H9 (cell line): ENCODE data around the gene DPM3. TPM values are rescaled to one million over a fixed set of nuclear protein-coding genes. Genes with fewer than 3 reads are reported as not detected.

Experiments
- DNase-seq: peaks from one replicate; pipeline ENCODE4 v3.0.0-alpha.2; 2017
- H2AFZ ChIP-seq: one replicate; pipeline ENCODE4 v1.6.1; 2013; ENCODE audit warnings: mild to moderate bottlenecking, low read length, control low read depth, moderate library complexity
- H2AK5ac ChIP-seq: 2 replicates; pipeline ENCODE4 v1.6.1; 2013; ENCODE audit warnings: low read length, control low read depth, mixed read lengths; ENCODE audit not compliant: insufficient read length
- H2BK120ac ChIP-seq: one replicate; pipeline ENCODE4 v1.6.1; 2013; ENCODE audit warnings: low read depth, mild to moderate bottlenecking, low read length, control low read depth, inconsistent platforms; ENCODE audit not compliant: poor library complexity, severe bottlenecking
- H2BK12ac ChIP-seq: 2 replicates; pipeline ENCODE4 v1.6.1; 2013; ENCODE audit warnings: low read length, control low read depth, mixed read lengths, low read depth; ENCODE audit not compliant: insufficient read length
- H2BK15ac ChIP-seq: 2 replicates; pipeline ENCODE4 v1.6.1; 2013; ENCODE audit warnings: low read depth, low read length, control low read depth
- H2BK20ac ChIP-seq: one replicate; pipeline ENCODE4 v1.6.1; 2013; ENCODE audit warnings: low read depth, mild to moderate bottlenecking, low read length, control low read depth, inconsistent platforms; ENCODE audit not compliant: poor library complexity, severe bottlenecking
- H2BK5ac ChIP-seq: 2 replicates; pipeline ENCODE4 v1.6.1; 2013; ENCODE audit warnings: low read length, control low read depth, mixed read lengths; ENCODE audit not compliant: insufficient read length
- H3K14ac ChIP-seq: 2 replicates; pipeline ENCODE4 v1.6.1; 2013; ENCODE audit warnings: low read length, control low read depth; ENCODE audit not compliant: insufficient read depth
- H3K18ac ChIP-seq: 2 replicates; pipeline ENCODE4 v1.6.1; 2013; ENCODE audit warnings: low read depth, mild to moderate bottlenecking, mixed read lengths, low read length, control low read depth; ENCODE audit not compliant: insufficient read length
- H3K23ac ChIP-seq: 2 replicates; pipeline ENCODE4 v1.6.1; 2013; ENCODE audit warnings: low read length, control low read depth, mixed read lengths, low read depth; ENCODE audit not compliant: insufficient read length
- H3K23me2 ChIP-seq: 2 replicates; pipeline ENCODE4 v1.6.1; 2013; ENCODE audit warnings: low read depth, mild to moderate bottlenecking, mixed read lengths, low read length, control low read depth; ENCODE audit not compliant: insufficient read length, poor library complexity, severe bottlenecking
- H3K27ac ChIP-seq: 2 replicates; pipeline ENCODE4 v1.5.1; 2013; ENCODE audit warnings: low read length, control low read depth, mixed read lengths, low read depth; ENCODE audit not compliant: insufficient read length
- H3K27me3 ChIP-seq: 2 replicates; pipeline ENCODE4 v1.6.1; 2013; ENCODE audit warnings: low read length, control low read depth, inconsistent platforms; ENCODE audit not compliant: insufficient read depth
- H3K4ac ChIP-seq: 2 replicates; pipeline ENCODE4 v1.6.1; 2013; ENCODE audit warnings: low read depth, mild to moderate bottlenecking, control low read depth, inconsistent platforms, low read length, moderate library complexity
- H3K4me1 ChIP-seq: 2 replicates; pipeline ENCODE4 v1.6.1; 2013; ENCODE audit warnings: low read length, control low read depth, inconsistent platforms; ENCODE audit not compliant: insufficient read depth
- H3K4me2 ChIP-seq: 2 replicates; pipeline ENCODE4 v1.6.1; 2013; ENCODE audit warnings: low read length, control low read depth, mixed read lengths; ENCODE audit not compliant: insufficient read length, insufficient read depth
- H3K56ac ChIP-seq: 2 replicates; pipeline ENCODE4 v1.6.1; 2013; ENCODE audit warnings: low read depth, mild to moderate bottlenecking, mixed read lengths, low read length, control low read depth; ENCODE audit not compliant: insufficient read length
- H3K79me1 ChIP-seq: 2 replicates; pipeline ENCODE4 v1.6.1; 2013; ENCODE audit warnings: low read depth, mild to moderate bottlenecking, moderate library complexity, low read length, control low read depth, inconsistent platforms; ENCODE audit not compliant: insufficient read depth, poor library complexity, severe bottlenecking
- H3K79me2 ChIP-seq: 2 replicates; pipeline ENCODE4 v1.6.1; 2013; ENCODE audit warnings: low read length, control low read depth, inconsistent platforms; ENCODE audit not compliant: insufficient read depth
- H3K9ac ChIP-seq: 2 replicates; pipeline ENCODE4 v1.6.1; 2013; ENCODE audit warnings: low read length, control low read depth, mixed read lengths; ENCODE audit not compliant: insufficient read length; ENCODE audit errors: extremely low read depth
- H3K9me3 ChIP-seq: one replicate; pipeline ENCODE4 v1.6.1; 2013; ENCODE audit warnings: low read depth, low read length, inconsistent platforms; ENCODE audit not compliant: control insufficient read depth
- H3T11ph ChIP-seq: one replicate; pipeline ENCODE4 v1.6.1; 2013; ENCODE audit warnings: mild to moderate bottlenecking, low read length, control low read depth, inconsistent platforms
- H4K20me1 ChIP-seq: one replicate; pipeline ENCODE4 v1.6.1; 2013; ENCODE audit not compliant: control insufficient read depth, insufficient read length, insufficient read depth
- H4K5ac ChIP-seq: 2 replicates; pipeline ENCODE4 v1.6.1; 2013; ENCODE audit warnings: low read depth, mild to moderate bottlenecking, mixed read lengths, low read length, control low read depth; ENCODE audit not compliant: insufficient read length
- H4K8ac ChIP-seq: replicated peaks from 2 replicates; pipeline ENCODE4 v1.6.1; 2013; ENCODE audit warnings: low read length, control low read depth, mixed read lengths, low read depth; ENCODE audit not compliant: insufficient read length
- H4K91ac ChIP-seq: 2 replicates; pipeline ENCODE4 v1.6.1; 2013; ENCODE audit warnings: low read depth, mild to moderate bottlenecking, moderate library complexity, mixed read lengths, low read length, control low read depth; ENCODE audit not compliant: insufficient read length
- H3K27ac Mint-ChIP-seq, 3 experiments: 2 replicates in 2 of 3; 3 replicates in 1 of 3; pipeline ENCODE4 v1.8.0; 2020 to 2021; ENCODE audit warnings: mixed read lengths in 3 of 3, mild to moderate bottlenecking in 1 of 3, moderate library complexity in 1 of 3
- H3K27me3 Mint-ChIP-seq: 2 replicates; pipeline ENCODE4 v1.8.0; 2021; ENCODE audit warnings: low read depth, mild to moderate bottlenecking, moderate library complexity, mixed read lengths
- H3K36me3 Mint-ChIP-seq, 3 experiments: 2 replicates in 2 of 3; 3 replicates in 1 of 3; pipeline ENCODE4 v1.8.0; 2020 to 2021; ENCODE audit warnings: low read depth in 3 of 3, mixed read lengths in 3 of 3; ENCODE audit not compliant: insufficient read depth in 1 of 3
- H3K4me1 Mint-ChIP-seq, 2 experiments: 2 replicates each; pipeline ENCODE4 v1.8.0; 2020; ENCODE audit warnings: mixed read lengths in 2 of 2
- H3K4me3 Mint-ChIP-seq, 2 experiments: 2 replicates in 1 of 2; 3 replicates in 1 of 2; pipeline ENCODE4 v1.8.0; 2020 to 2021; ENCODE audit warnings: mild to moderate bottlenecking in 2 of 2, mixed read lengths in 2 of 2, moderate library complexity in 1 of 2
- H3K9me3 Mint-ChIP-seq, 2 experiments: 2 replicates in 1 of 2; 3 replicates in 1 of 2; pipeline ENCODE4 v1.8.0; 2020; ENCODE audit warnings: mild to moderate bottlenecking in 2 of 2, mixed read lengths in 2 of 2, moderate library complexity in 1 of 2
- WGBS: extraction: QIAGEN DNeasy Blood & Tissue Kit; methylation state at CpG from one replicate; pipeline ENCODE4 v1.1.7; 2013; ENCODE audit warnings: missing lambda C conversion rate, low lambda C conversion rate, mixed read lengths; ENCODE audit not compliant: insufficient read length; ENCODE audit errors: extremely low coverage; 5-methylcytosine and 5-hydroxymethylcytosine counted together
- total RNA-seq: library from RNA; stranded (reverse); gene quantifications from 2 replicates; pipeline ENCODE4 v1.2.1, GENCODE V29; 2021
- TF ChIP-seq, protein P1 (sequence below): fragments of 200-600 bp; sonication (generic); conservative IDR thresholded peaks from 3 replicates; pipeline ENCODE4 v1.8.0; 2021; ENCODE audit warnings: antibody characterized with exemption, mild to moderate bottlenecking

Gene DPM3
- total RNA-seq, 1 experiment from 2014 or later: 48.5 TPM

DNA sequence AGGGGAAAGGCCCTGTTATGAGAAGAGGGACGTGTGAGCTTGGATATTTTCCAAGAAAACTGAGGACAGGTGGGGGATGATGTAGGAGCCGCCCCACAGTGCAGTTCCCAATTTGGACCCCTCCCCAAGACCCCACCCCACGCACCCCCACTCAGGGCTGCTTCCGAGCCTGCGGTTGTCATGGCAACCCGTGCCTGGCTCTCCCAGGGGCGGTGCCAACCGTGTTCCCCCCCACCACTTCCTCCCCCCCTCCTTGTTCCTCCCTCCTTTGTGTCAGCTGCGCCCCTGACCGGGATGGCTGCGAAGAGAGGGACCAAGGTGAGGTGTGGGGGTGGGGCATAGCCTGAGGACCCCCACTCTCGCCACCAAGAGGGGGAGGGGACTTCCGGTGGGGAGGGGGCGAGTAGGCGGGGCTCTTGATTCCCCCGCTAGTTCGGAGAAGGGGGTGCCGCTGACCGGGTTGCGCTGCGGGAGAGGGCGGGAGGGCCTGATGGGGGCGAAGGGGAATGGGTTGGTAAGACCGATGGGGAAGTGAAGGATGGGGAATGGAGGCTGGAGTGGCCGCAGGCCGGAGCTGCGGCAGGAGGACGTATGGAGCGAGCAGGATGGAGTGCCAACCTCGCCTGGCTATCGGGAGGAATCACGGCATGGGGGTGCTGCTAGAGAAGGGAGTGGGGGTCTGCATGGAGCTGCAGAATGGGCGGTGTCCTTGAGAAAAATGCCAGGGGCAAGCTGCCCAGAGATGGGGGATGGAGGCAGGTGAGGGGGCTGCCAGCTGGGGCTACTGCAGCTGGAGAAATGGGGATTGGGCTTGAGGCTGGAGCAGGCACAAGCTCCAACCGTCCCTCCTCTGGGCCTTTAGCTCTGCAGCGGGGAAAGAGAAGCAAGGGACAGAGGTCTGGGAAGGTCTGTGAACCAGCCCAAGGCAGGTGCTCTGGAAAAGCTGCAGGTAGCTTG lies 34.3 kb upstream of the DPM3 start:
- H4K5ac ChIP-seq: no peak overlapping the region
- Mint-ChIP-seq H3K9me3 (no peaks in the 10 kb centered on the region), H3K4me3 (peak overlapping the region; percentile 92 to 97), H3K27ac (peak overlapping the region; percentile 93 to 98 (median 93); a peak in 5 of 7 replicates), H3K36me3 (peaks cover 26 to 51% (median 39%) of the 10 kb centered on the region in 3 experiments), H3K27me3 (no peaks in the 10 kb centered on the region; the same call in none of the 2 replicates), H3K4me1 (peaks cover 23 to 37% of the 10 kb centered on the region in 2 experiments)
- H2AFZ ChIP-seq: no peak overlapping the region
- no peaks in the 10 kb centered on the region for H3K27me3 ChIP-seq
- H2BK20ac ChIP-seq: no peak overlapping the region
- H2BK12ac ChIP-seq: no peak overlapping the region
- no peak overlapping the region for H3T11ph ChIP-seq
- no peak overlapping the region for H2BK15ac ChIP-seq
- no peak overlapping the region for H2BK120ac ChIP-seq
- H3K27ac ChIP-seq: no peak overlapping the region
- peaks cover 18% of the 10 kb centered on the region for H3K23me2 ChIP-seq
- H3K79me1 ChIP-seq: no peaks in the 10 kb centered on the region
- no peak overlapping the region for H3K14ac ChIP-seq
- H2AK5ac ChIP-seq: no peak overlapping the region
- H3K4me2 ChIP-seq: peak overlapping the region; percentile 75
- H4K20me1 ChIP-seq: no peaks in the 10 kb centered on the region
- H3K9me3 ChIP-seq: no peaks in the 10 kb centered on the region
- H3K4me1 ChIP-seq: no peaks in the 10 kb centered on the region
- no peak overlapping the region for H4K91ac ChIP-seq
- WGBS: no CpG with 5 or more reads among the region's 35 CpGs
- no peak overlapping the region for H2BK5ac ChIP-seq
- no peaks in the 10 kb centered on the region; the same call in 1 of the 2 replicates for H3K79me2 ChIP-seq
- TF ChIP-seq, protein P1, sequence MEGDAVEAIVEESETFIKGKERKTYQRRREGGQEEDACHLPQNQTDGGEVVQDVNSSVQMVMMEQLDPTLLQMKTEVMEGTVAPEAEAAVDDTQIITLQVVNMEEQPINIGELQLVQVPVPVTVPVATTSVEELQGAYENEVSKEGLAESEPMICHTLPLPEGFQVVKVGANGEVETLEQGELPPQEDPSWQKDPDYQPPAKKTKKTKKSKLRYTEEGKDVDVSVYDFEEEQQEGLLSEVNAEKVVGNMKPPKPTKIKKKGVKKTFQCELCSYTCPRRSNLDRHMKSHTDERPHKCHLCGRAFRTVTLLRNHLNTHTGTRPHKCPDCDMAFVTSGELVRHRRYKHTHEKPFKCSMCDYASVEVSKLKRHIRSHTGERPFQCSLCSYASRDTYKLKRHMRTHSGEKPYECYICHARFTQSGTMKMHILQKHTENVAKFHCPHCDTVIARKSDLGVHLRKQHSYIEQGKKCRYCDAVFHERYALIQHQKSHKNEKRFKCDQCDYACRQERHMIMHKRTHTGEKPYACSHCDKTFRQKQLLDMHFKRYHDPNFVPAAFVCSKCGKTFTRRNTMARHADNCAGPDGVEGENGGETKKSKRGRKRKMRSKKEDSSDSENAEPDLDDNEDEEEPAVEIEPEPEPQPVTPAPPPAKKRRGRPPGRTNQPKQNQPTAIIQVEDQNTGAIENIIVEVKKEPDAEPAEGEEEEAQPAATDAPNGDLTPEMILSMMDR: no peak
- H4K8ac ChIP-seq: no peak overlapping the region
- no peak overlapping the region for H3K56ac ChIP-seq
- H3K4ac ChIP-seq: no peak overlapping the region
- DNase-seq: peak; percentile 75
- no peak overlapping the region for H3K18ac ChIP-seq
- H3K23ac ChIP-seq: no peak overlapping the region
- peak overlapping the region; percentile 24 for H3K9ac ChIP-seq
